NCI-H1417 (cell line): ENCODE results near the gene UGT2B7.
"Not testable (repeated sequence)": the region's sequence is repeated elsewhere in the genome, so short reads cannot be mapped to it uniquely, and the experiment has no call there.

Experiments
- DNase-seq, 3 experiments: peaks; one replicate each; lab custom pipeline; 2025; lab: John Stamatoyannopoulos, UW

Gene UGT2B7

DNA sequence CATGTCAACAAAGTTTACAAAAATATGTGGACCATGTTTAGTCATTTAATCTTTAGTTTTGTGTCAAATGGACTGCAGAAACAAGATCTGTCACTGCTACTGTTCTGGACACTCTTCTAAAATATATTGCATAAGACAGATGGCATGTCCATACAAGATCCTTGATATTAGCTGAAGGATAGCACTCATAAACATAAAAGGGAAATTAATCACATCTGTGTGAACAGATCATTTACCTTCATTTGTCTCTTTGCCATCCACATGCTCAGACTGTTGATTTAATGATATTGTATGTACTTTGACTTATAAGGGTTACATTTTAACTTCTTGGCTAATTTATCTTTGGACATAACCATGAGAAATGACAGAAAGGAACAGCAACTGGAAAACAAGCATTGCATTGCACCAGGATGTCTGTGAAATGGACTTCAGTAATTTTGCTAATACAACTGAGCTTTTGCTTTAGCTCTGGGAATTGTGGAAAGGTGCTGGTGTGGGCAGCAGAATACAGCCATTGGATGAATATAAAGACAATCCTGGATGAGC is at the start of gene UGT2B7:
TSS of gene UGT2B7 (plus strand) at position 364 of the 546 bp plus-strand sequence. CDS start at position 411, 47 bp downstream.
- peak in 1 of 3 experiments; percentile 69 for DNase-seq

DNA sequence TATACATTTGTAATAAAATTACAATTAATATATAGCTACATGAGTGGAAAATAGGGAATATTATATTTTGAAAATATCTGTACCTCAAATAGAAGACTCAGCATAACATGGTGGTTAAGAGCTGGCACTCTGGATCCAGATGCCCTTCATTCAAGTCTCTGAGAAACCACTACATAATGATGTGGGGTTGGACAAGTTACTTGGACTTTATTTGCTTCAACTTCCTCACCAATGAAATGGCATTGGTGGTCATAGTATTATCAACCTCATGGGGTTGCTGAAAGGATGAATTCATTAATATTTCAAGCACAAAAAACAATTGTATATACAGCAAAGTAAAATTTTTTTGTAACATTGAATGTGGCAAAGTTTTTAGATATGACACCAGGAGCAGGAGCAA is 46.4 kb upstream of the UGT2B7 start:
- no peak for DNase-seq

DNA sequence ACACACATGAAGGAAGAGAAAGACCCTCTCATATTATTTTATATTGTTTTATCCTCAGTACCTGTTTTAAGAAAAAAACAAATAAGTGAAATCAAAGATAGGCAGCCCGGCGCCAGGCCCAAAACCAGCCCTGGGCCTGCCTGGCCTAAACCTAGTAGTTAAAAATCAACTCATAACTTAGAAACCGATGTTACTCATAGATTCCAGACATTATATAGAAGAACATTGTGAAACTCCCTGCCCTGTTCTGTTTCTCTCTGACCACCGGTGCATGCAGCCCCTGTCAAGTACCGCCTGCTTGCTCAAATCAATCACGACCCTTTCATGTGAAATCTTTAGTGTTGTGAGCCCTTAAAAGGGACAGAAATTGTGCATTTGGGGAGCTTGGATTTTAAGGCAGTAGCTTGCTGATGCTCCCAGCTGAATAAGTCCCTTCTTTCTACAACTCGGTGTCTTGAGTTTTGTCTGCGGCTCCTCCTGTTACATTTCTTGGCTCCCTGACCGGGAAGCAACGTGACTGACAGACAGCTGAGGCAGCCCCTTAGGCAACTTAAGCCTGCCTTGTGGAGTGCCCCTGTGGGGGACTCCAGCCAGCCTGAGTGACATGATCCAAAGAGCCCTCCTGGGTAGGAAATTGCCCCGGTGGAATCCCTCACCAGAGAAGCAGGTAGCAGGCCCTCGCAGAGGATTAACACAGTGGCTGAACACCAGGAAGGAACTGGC is 45.3 kb upstream of the UGT2B7 start:
- not testable (repeated sequence) for DNase-seq

DNA sequence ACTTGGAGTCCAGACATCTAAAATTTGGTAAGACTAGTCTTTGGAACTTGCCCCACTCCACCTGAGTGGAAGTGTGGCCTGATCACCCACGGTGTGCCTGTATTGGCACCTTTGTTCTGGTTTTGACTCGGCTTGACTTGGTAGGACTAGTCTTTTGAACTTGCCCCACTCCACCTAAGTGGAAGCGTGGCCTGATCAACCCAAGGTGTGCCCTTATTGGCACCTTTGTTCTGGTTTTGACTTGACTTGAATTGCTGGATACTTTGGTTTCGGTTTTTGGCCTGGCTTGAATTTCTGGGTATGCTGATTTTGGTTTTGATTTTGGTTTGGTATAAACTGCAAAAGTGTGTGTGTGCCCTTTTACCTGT is 44.7 kb upstream of the UGT2B7 start:
- DNase-seq: no peak

DNA sequence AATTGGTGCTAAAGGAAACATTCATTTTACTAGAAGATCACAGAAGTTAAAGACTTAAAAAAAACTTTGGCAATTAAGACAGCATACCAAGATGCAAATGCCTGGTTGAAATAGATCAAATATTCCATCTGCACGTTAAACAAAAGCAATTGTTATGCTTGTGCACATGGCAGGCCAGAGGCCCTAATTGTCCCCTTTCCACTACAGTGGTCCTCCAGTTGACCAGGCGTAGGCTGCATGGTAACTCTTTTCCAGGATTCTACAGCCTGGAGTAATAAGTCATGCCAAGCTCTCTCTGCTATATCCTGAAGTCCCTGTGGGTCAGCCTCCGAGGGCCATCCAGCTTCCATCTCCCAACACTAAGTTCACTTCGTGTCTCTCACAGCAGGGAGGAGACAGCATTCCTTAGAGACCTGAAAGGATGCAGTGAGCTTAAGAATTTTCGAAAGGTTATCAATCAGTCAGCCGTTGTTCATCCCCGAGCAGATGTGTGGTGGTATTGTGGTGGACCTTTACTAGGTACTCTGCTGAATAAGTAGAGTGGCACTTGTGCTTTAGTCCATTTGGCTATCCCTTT is 42.9 kb upstream of the UGT2B7 start:
- not testable (repeated sequence) for DNase-seq

DNA sequence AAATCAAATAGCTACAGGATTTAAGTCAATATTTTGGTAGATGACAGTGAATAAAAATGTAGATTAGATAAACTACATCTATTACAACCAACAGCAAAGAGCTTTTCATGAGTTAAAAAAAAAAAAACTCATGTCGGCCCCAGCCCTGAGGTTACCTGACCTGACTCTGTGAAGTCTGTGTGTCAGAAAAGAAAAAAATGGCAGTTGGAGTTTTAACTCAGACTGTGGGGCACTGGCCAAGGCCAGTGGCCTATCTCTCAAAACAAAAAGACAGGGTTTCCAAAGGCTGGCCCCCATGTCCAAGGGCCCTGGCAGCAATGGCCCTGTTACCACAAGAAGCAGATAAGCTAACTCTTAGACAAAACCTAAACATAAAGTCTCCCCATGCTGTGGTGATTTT is 42.2 kb upstream of the UGT2B7 start:
- DNase-seq: not testable (repeated sequence)

DNA sequence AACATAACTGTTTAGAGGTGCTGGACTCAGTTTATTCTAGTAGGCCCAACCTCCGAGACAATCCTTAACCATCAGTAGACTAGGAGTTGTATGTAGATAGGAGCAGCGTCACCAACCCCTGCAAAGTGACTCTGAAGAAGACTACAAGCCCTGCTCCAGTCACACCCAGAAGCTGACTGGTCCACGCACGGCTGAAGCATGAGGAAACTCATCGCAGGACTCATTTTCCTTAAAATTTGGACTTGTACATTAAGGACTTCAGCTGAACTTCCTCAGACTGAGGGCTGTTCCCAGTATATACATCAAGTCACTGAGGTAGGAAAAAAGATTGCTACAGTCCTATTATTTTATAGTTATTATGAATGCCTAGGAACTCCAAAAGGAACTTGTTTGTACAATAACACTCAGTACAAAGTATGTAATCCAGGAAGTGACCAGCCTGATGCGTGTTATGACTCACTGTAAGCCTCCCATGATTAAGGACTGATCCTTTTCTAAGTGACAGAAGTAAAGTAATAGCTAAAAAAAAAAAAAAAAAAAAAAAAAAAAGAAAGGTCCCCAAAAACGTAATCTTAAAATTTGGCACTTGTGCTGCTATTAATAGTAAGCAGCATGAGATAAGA is 41.6 kb upstream of the UGT2B7 start:
- no peak for DNase-seq

DNA sequence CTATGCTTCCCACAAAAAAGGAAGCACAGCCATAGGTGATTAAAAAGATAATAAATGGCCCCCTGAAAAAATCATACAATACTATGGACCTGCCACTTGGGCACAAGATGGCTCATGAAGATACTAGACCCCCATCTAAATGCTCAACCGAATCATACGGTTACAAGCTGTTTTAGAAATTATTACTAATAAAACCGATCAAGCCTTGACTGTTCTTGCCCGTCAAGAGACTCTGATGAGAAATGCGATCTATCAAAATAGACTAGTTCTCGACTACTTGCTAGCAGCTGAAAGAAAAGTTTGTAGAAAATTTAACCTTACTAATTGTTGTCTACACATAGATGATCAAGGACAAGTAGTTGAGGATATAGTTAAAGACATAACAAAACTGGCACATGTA is 40.1 kb upstream of the UGT2B7 start:
- no peak for DNase-seq

DNA sequence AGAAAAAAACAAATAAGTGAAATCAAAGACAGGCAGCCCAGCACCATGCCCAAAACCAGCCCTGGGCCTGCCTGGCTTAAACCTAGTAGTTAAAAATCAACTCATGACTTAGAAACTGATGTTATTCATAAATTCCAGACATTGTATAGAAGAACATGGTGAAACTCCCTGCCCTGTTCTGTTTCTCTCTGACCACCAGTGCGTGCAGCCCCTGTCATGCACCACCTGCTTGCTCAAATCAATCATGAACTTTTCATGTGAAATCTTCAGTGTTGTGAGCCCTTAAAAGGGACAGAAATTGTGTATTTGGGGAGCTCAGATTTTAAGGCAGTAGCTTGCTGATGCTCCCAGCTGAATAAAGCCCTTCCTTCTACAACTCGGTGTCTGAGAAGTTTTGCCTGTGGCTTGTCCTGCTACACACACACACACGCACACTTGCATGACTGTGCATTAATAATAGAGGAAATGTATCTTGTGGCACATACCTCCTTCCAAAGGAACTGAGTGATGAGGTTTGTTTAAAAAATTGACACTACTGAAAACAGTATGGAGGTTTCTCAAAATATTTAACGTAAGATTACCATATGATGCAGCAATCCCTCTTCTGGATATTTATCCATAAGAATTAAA is 39.2 kb upstream of the UGT2B7 start:
- no peak for DNase-seq

DNA sequence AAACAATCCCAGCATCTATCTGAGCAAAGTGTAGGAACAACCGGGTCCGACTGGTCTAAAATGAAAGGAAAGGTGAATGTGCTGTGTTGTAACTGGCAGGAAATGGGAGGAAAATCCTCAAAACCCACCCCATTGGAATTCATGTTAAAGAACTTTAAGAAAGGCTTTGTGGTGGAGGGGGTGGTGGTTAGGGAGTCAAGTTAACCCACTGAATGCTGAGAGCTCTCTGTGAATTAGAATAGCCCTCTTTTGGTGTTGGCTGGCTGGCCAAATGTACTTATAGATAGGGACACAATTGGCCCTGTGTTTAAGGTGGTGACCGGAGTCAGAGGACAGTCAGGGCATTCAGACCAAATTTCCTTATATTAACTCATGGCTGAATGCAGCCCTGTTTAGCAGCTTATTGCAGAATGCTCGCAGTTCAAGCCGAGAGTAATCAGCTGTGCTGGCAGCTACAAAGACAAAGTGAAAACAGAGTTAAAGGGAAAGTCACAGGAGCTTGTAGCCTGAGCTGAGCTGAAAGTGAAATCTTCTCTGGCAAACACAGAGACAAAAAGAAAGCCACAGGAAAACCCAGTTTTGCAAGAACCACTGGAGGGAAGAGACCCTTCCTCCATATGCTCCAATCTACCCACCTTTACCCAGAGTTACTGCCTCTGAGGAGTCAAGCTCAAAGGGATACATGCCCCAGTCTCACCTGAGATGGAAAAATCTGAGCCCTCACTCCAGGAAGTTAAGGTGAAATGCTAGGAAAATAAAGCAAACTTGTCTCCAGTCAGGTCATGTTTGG is 38.5 kb upstream of the UGT2B7 start:
- DNase-seq: no peak

DNA sequence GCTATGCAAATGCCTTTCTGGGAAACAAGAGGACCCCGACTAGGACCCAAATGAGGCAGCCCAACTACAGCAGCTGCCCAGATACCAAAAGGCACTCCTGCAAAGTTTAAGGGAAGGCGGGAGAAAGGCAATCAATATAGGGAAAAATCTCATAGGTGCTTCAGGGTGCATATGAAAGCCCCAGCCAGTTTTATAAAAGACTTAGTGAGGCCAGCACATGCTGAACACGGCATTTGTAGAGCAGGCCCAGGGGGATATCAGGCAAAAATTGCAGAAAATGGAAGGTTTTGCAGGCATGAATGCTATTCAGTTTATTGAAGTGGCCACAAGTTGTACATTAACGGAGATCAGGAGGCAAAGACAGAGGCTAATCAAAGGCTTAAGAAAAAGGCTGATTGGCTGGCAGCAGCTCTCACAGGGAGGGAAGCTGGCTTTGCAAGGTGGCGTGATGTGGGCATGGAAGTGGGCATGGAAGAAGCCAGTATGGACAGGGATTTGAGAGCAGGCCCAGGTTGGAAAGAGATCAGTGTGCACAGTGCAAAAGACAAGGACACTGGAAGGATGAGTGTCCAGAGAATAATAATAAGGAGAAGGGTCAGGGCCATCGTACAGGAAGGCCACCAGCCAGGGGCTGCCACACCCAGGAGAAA is 37.7 kb upstream of the UGT2B7 start:
- no peak for DNase-seq

DNA sequence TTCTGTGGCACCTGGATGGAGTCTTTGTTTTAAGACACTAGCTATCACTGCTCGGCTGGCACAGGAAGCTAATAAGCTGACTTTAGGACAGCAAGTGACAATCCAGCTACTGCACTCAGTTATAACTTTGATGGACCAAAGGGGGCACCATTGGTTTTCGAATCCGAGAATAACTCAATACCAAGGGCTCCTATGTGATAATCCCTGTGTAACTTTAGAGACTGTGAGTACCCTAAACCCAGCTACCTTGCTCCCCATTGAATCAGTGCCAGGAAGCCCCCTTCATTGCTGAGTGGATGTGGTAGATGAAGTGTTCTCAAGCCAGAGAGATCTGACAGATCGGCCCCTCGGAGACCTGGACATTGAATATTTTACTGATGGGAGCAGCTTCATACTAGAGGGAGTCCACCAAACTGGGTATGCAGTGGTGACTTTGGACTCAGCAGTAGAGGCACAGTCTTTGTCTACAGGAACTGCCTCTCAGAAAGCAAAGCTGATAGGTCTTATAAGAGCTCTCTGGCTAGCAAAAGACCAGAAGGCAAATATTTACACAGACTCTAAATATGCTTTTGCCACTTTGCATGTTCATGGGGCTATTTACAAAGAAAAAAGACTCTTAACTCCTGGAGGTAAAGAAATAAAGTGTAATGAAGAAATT is 35.5 kb upstream of the UGT2B7 start:
- peak in 1 of 3 experiments; percentile 19 for DNase-seq

DNA sequence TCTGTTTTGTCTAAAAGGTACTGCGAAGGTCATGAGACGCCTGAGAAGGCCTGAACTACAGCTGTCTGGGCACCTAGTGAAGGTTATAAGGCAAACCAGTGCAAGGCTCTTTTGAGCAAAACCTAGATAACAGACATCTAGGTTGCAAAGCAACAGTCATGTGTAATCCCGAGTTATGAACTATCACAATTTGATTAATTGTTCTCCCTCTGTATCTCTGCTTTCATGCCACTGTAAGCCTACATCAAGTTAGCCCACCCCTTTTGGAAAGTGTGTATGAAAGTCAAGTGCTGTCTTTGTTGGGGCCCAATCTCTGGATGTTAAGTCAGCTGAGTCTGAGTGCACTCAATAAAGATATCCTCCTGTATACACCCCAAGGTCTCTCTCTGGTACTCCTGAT is 31.9 kb upstream of the UGT2B7 start:
- no peak for DNase-seq

DNA sequence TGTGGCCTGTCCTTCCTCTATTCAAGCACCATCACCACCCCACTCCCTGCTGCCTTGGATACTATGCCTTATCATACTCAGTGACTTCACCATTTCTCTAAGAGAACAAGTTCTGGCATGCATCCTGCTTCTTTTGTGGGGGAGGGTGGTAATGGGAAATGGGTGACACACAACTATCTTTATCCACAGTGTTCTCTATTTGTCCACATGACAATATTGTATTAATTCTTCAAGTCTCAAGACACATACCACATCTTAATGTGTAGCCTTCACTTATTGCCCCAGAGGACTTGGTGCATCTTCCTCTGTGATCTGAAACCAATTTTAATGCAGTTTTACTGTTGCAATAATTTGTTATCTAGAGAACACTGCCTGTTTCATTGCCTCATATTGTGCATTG is 29.3 kb upstream of the UGT2B7 start:
- DNase-seq: no peak

DNA sequence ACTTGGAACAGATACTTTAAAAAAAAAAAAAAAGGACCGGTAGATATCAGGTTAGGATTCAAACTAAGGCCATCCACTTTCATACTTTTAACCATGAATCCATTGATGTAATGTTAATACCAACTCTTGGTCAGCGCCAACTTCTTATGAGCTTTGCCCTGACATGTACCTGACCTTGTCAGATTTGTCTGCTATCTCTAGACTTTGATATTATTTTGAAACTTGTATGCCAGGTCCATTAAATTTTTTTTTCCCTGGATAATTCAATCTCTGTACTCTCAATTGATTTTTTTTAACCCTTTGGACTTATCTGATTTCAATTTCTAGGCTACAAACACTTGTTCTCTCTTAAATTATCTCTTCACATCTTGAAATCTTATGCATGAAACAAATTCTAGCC is 27.2 kb upstream of the UGT2B7 start:
- no peak for DNase-seq

DNA sequence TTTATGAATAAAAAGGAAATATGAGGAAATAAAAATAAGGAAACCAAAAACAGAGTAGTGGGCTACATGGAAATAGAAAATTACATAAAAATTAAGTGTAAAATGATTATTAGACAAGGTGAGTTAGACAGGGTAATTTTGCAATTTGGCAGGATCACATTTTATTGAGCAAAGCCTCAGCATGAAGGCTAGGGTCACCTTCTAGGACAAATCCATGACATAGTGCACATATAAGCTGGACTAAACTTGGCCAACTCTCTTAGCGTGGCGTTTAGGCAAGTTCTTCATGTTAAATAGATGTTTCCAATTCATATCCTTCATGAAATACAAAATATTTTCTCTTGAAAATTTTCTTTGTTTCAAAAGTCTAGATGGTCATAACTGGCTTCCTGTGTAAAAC is 25.7 kb upstream of the UGT2B7 start:
- DNase-seq: no peak

DNA sequence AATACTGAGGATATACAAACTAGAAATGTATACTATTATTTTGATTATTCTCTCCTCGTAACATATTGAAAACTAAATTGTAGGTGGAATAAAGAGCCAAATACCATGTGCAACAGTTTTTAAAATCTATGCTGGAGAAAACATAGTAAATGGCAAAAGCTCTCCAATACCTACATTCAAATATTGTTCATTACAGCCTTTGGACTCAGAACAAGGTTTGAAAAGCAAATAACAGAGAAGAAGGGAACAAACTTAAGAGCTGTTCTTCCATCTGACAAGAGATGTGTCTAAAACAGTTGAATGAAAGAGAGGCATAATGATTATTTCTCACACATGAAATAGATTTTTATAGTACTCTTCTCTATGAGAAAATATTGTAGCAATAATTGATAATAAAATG is 25.0 kb upstream of the UGT2B7 start:
- no peak for DNase-seq

DNA sequence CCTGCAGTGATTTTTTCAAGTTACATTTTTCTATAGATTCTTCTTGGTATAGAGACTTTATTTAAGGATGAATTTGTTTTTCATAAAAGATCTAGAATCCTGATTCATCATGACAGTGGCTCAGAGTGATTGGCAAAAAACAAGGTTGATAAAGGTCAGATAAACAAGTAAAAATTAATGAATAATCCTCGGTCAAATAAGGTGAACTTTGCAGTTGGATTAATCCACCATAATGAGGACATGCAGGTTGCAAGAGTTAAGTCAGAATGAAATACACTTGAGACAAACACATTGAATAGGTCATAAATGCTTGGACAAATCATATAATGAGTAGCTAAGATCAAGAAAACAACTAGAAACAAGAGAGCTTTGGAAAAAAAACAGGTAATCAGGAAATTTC is 22.9 kb upstream of the UGT2B7 start:
- DNase-seq: no peak

DNA sequence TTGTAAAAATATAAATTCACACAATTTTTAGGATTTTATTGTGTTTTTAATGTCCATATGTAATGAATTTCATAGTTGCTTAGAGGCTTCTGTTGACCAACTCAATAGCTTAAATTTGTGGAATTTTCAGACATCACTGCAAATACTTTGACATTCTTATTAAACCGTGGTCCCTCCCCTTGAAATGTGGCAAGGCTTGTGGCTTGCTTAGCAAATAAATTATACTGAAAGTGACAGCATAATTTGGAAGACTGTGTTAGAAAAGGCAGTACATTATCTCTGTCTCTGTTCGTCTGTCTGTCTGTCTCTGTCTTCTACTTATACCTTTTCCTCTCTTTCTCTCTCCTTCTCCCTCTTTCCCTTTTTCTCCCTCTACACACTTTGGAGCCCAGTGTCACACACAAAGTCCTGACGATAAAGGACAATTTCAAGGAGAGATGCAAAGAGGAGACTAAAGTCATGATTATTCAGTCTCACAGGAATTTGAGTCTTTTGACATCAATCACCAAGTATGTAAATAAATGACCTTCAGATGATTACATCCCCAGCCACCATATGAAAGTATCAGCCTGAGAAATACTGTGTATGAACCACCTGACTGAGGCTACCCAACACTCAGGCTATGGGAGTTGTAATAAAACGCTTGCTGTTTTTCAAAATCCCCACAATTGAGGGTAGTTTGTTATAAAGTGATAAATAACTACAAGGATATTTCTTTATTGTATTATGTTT is 21.0 kb upstream of the UGT2B7 start:
- no peak for DNase-seq

DNA sequence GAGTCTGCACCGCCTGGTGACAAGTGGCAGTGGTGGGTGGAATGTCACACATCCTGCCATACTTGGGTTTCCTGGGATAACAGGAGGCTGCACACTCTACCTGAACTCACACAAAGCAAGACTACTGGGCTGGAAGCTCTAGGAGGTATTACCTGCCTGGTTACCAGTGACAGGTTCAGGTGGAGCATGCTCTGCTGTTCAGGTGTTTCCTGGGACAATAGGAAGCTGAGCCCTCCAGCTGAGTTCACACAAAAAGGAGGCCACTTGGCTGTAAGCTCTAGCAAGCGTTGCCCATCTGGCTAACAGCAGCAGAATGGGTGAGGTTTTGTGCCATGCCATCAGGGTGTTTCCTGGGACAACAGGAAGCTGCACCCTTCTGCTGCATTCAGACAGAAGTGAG is 17.4 kb upstream of the UGT2B7 start:
- DNase-seq: peak in 1 of 3 experiments; percentile 48
